CD8-positive, alpha-beta memory T cell (primary cell): ENCODE measurements around the gene RAB20. TPM values are rescaled to one million over a fixed set of nuclear protein-coding genes. Genes with fewer than 3 reads are reported as not detected.
A peak's percentile ranks its signal among the peaks of the same experiment; 100 is the strongest.

ENCODE experiments used
- CTCF ChIA-PET: fragments of 350-600 bp; sonication (Branson Sonifier 250); formaldehyde crosslinking; loops from one replicate; lab custom pipeline; 2021; ENCODE audit warnings: antibody characterized with exemption; lab: Charles Lee
- POLR2A ChIA-PET: fragments of 350-600 bp; sonication (Branson Sonifier 250); formaldehyde crosslinking; loops from one replicate; lab custom pipeline; 2021; ENCODE audit warnings: antibody characterized with exemption; lab: Charles Lee
- DNase-seq, 5 donors: peaks; one replicate each; pipeline versions ENCODE4 v3.0.0 to v3.0.0-alpha.2; 2020 to 2022; ENCODE audit warnings: mixed read lengths in 1 of 5
- H3K27ac ChIP-seq: one replicate; pipeline ENCODE4 v1.7.0; 2013; ENCODE audit warnings: low read depth, mild to moderate bottlenecking, low read length, moderate library complexity
- H3K27me3 ChIP-seq: 2 replicates; pipeline ENCODE4 v1.7.0; 2013; ENCODE audit warnings: low read length, mild to moderate bottlenecking; ENCODE audit not compliant: insufficient read depth, poor library complexity, severe bottlenecking
- H3K36me3 ChIP-seq: 2 replicates; pipeline ENCODE4 v1.7.0; 2013; ENCODE audit warnings: mild to moderate bottlenecking, low read length, moderate library complexity; ENCODE audit not compliant: insufficient read depth
- H3K4me1 ChIP-seq: 2 replicates; pipeline ENCODE4 v1.7.0; 2013; ENCODE audit warnings: mild to moderate bottlenecking, low read length, moderate library complexity; ENCODE audit not compliant: insufficient read depth
- H3K4me3 ChIP-seq: 2 replicates; pipeline ENCODE4 v1.7.0; 2013; ENCODE audit warnings: mild to moderate bottlenecking, low read length
- H3K9me3 ChIP-seq: 2 replicates; pipeline ENCODE4 v1.7.0; 2013; ENCODE audit warnings: mild to moderate bottlenecking, low read length
- H3K27ac Mint-ChIP-seq, 8 donors: one replicate each; pipeline ENCODE4 v1.8.0; 2020 to 2021; ENCODE audit warnings: mixed read lengths in 8 of 8, mild to moderate bottlenecking in 6 of 8, inconsistent platforms in 3 of 8, moderate library complexity in 3 of 8
- H3K27me3 Mint-ChIP-seq, 2 donors: one replicate each; pipeline ENCODE4 v1.8.0; 2020 to 2021; ENCODE audit warnings: mixed read lengths in 2 of 2, mild to moderate bottlenecking in 1 of 2, moderate library complexity in 1 of 2
- H3K36me3 Mint-ChIP-seq, 3 donors: one replicate each; pipeline ENCODE4 v1.8.0; 2020 to 2021; ENCODE audit warnings: mixed read lengths in 3 of 3, inconsistent platforms in 1 of 3, mild to moderate bottlenecking in 1 of 3
- H3K4me1 Mint-ChIP-seq, 3 donors: one replicate each; pipeline ENCODE4 v1.8.0; 2020 to 2021; ENCODE audit warnings: mixed read lengths in 3 of 3, inconsistent platforms in 1 of 3, mild to moderate bottlenecking in 1 of 3
- H3K4me3 Mint-ChIP-seq, 7 donors: one replicate each; pipeline ENCODE4 v1.8.0; 2020 to 2021; ENCODE audit warnings: mixed read lengths in 7 of 7, mild to moderate bottlenecking in 6 of 7, moderate library complexity in 4 of 7, inconsistent platforms in 2 of 7
- H3K9me3 Mint-ChIP-seq, 5 donors: one replicate each; pipeline ENCODE4 v1.8.0; 2020 to 2022; ENCODE audit warnings: mixed read lengths in 5 of 5, mild to moderate bottlenecking in 3 of 5, moderate library complexity in 2 of 5, inconsistent platforms in 1 of 5
- polyA plus RNA-seq: library from polyadenylated mRNA; unstranded; fragments of 300-500 nt; fragmentation: Illumina TruSeq; gene quantifications from one replicate; pipeline ENCODE4 v1.2.3, GENCODE V29; 2021
- total RNA-seq, 2 experiments: library from RNA; stranded (reverse); gene quantifications; one replicate each; pipeline ENCODE4 v1.2.3, GENCODE V29; 2021

RAB20 gene
- total and polyA plus RNA-seq, 3 experiments from 2014 or later: 0.84 to 2.7 (median 1.2) TPM

- Mint-ChIP-seq H3K27me3 (peaks cover 0 to 3% of the 10 kb centered on the region in 2 donors), H3K27ac (peak overlapping the region in 2 of 8 donors; percentile 29 to 35), H3K4me3 (no peak overlapping the region), H3K36me3 (peaks cover 0 to 4% (median 0%) of the 10 kb centered on the region in 3 donors), H3K9me3 (no peaks in the 10 kb centered on the region), H3K4me1 (no peaks in the 10 kb centered on the region)
- no peak overlapping the region for H3K27ac ChIP-seq
- ChIA-PET CTCF (no interaction called here), POLR2A (no interaction called here)
- no peak for DNase-seq
- H3K4me1 ChIP-seq: no peaks in the 10 kb centered on the region
- H3K36me3 ChIP-seq: no peaks in the 10 kb centered on the region
- H3K4me3 ChIP-seq: no peak overlapping the region
- H3K9me3 ChIP-seq: no peaks in the 10 kb centered on the region
- H3K27me3 ChIP-seq: no peaks in the 10 kb centered on the region
Observed at GRCh38 chr13:110548891-110549794, 12.4 kb downstream of the RAB20 start.

GRCh38 chr13:110546926-110547325 lies 14.6 kb downstream of the RAB20 start:
- Histone ChIP-seq H3K4me1 (no peaks in the 10 kb centered on the region), H3K4me3 (no peak overlapping the region), H3K27me3 (no peaks in the 10 kb centered on the region), H3K36me3 (no peaks in the 10 kb centered on the region), H3K27ac (no peak overlapping the region), H3K9me3 (no peaks in the 10 kb centered on the region)
- Mint-ChIP-seq H3K27ac (no peak overlapping the region), H3K9me3 (no peaks in the 10 kb centered on the region), H3K4me1 (no peaks in the 10 kb centered on the region), H3K36me3 (peaks cover 0 to 4% (median 0%) of the 10 kb centered on the region in 3 donors), H3K27me3 (peaks cover 0 to 8% of the 10 kb centered on the region in 2 donors), H3K4me3 (no peak overlapping the region)
- DNase-seq: no peak
- ChIA-PET CTCF (interaction anchor here (1.9 kb wide), 1 partner anchor 47 kb away, joined by 3 read pairs; no protein-coding TSS in a partner anchor), POLR2A (no interaction called here)

- Mint-ChIP-seq H3K4me1 (no peaks in the 10 kb centered on the region), H3K9me3 (no peaks in the 10 kb centered on the region), H3K27ac (no peak overlapping the region), H3K27me3 (peaks cover 0 to 8% of the 10 kb centered on the region in 2 donors), H3K36me3 (peaks cover 0 to 4% (median 0%) of the 10 kb centered on the region in 3 donors), H3K4me3 (no peak overlapping the region)
- no peak for DNase-seq
- H3K4me3 ChIP-seq: no peak overlapping the region
- no peaks in the 10 kb centered on the region for H3K36me3 ChIP-seq
- ChIA-PET POLR2A (no interaction called here), CTCF (interaction anchor here (1.9 kb wide), 1 partner anchor 47 kb away, joined by 3 read pairs; no protein-coding TSS in a partner anchor)
- no peaks in the 10 kb centered on the region for H3K4me1 ChIP-seq
- no peaks in the 10 kb centered on the region for H3K9me3 ChIP-seq
- no peak overlapping the region for H3K27ac ChIP-seq
- H3K27me3 ChIP-seq: no peaks in the 10 kb centered on the region
Observed at GRCh38 chr13:110546378-110546777, 15.1 kb downstream of the RAB20 start.

GRCh38 chr13:110542169-110542796 lies 19.2 kb downstream of the RAB20 start:
- Histone ChIP-seq H3K4me1 (no peaks in the 10 kb centered on the region), H3K27ac (no peak overlapping the region), H3K36me3 (no peaks in the 10 kb centered on the region), H3K4me3 (no peak overlapping the region), H3K27me3 (no peaks in the 10 kb centered on the region), H3K9me3 (no peaks in the 10 kb centered on the region)
- Mint-ChIP-seq H3K4me3 (no peak overlapping the region), H3K27ac (no peak overlapping the region), H3K27me3 (peaks cover 0 to 8% of the 10 kb centered on the region in 2 donors), H3K9me3 (no peaks in the 10 kb centered on the region), H3K4me1 (peaks cover 0 to 3% (median 1%) of the 10 kb centered on the region in 3 donors), H3K36me3 (peaks cover 0 to 4% (median 0%) of the 10 kb centered on the region in 3 donors)
- ChIA-PET CTCF (no interaction called here), POLR2A (no interaction called here)
- no peak for DNase-seq

- Histone ChIP-seq H3K9me3 (no peaks in the 10 kb centered on the region), H3K36me3 (no peaks in the 10 kb centered on the region), H3K27ac (no peak overlapping the region), H3K4me3 (no peak overlapping the region), H3K4me1 (no peaks in the 10 kb centered on the region), H3K27me3 (no peaks in the 10 kb centered on the region)
- peaks cover 0 to 3% (median 1%) of the 10 kb centered on the region in 3 donors for H3K4me1 Mint-ChIP-seq
- H3K36me3 Mint-ChIP-seq: peaks cover 0 to 4% (median 0%) of the 10 kb centered on the region in 3 donors
- ChIA-PET POLR2A (no interaction called here), CTCF (no interaction called here)
- H3K27me3 Mint-ChIP-seq: peaks cover 0 to 8% of the 10 kb centered on the region in 2 donors
- no peak overlapping the region for H3K4me3 Mint-ChIP-seq
- H3K9me3 Mint-ChIP-seq: no peaks in the 10 kb centered on the region
- no peak for DNase-seq
- peak overlapping the region in 1 of 8 donors; percentile 19 for H3K27ac Mint-ChIP-seq
Observed at GRCh38 chr13:110541526-110541920, 20.0 kb downstream of the RAB20 start.

- POLR2A ChIA-PET: no interaction called here
Observed at GRCh38 chr13:110540871-110541525, 20.5 kb downstream of the RAB20 start.

GRCh38 chr13:110539894-110540293 lies 21.6 kb downstream of the RAB20 start:
- Histone ChIP-seq H3K4me3 (no peak overlapping the region), H3K27ac (no peak overlapping the region), H3K27me3 (no peaks in the 10 kb centered on the region), H3K36me3 (no peaks in the 10 kb centered on the region), H3K9me3 (no peaks in the 10 kb centered on the region), H3K4me1 (no peaks in the 10 kb centered on the region)
- DNase-seq: no peak
- Mint-ChIP-seq H3K9me3 (no peaks in the 10 kb centered on the region), H3K4me1 (peaks cover 0 to 6% (median 1%) of the 10 kb centered on the region in 3 donors), H3K4me3 (no peak overlapping the region), H3K27ac (no peak overlapping the region), H3K27me3 (peaks cover 0 to 4% of the 10 kb centered on the region in 2 donors), H3K36me3 (peaks cover 0 to 2% (median 0%) of the 10 kb centered on the region in 3 donors)
- POLR2A ChIA-PET: no interaction called here
- CTCF ChIA-PET: no interaction called here

More at GRCh38 chr13:110540871-110541525, 20.5 kb downstream of the RAB20 start:
- no peaks in the 10 kb centered on the region for H3K4me1 ChIP-seq
- Mint-ChIP-seq H3K4me1 (peaks cover 0 to 6% (median 1%) of the 10 kb centered on the region in 3 donors), H3K27ac (no peak overlapping the region), H3K4me3 (no peak overlapping the region), H3K9me3 (no peaks in the 10 kb centered on the region), H3K36me3 (peaks cover 0 to 4% (median 0%) of the 10 kb centered on the region in 3 donors), H3K27me3 (peaks cover 0 to 8% of the 10 kb centered on the region in 2 donors)
- no peaks in the 10 kb centered on the region for H3K36me3 ChIP-seq
- CTCF ChIA-PET: no interaction called here
- DNase-seq: no peak
- no peaks in the 10 kb centered on the region for H3K9me3 ChIP-seq
- no peak overlapping the region for H3K27ac ChIP-seq
- H3K4me3 ChIP-seq: no peak overlapping the region
- no peaks in the 10 kb centered on the region for H3K27me3 ChIP-seq
